Neutrophil (primary cell): ENCODE data around the gene ENDOD1.

Experiments used
- H3K27ac ChIP-seq: fragments of 200-600 bp; sonication (generic); 2 replicates; pipeline ENCODE4 v1.5.1; 2016; ENCODE audit warnings: mild to moderate bottlenecking, moderate library complexity
- H3K27me3 ChIP-seq: fragments of 200-600 bp; sonication (generic); 2 replicates; pipeline ENCODE4 v1.6.0; 2016; ENCODE audit warnings: mild to moderate bottlenecking
- H3K36me3 ChIP-seq: fragments of 200-600 bp; sonication (generic); 2 replicates; pipeline ENCODE4 v1.5.1; 2017
- H3K4me1 ChIP-seq, 2 experiments: fragments of 200-600 bp in 1 of 2; sonication (generic) in 1 of 2; 1 replicate in 1 of 2; 2 replicates in 1 of 2; pipeline versions ENCODE4 v1.5.1 to v1.6.1; 2013 to 2016; ENCODE audit warnings: low read depth in 1 of 2, low read length in 1 of 2, mild to moderate bottlenecking in 1 of 2, moderate library complexity in 1 of 2; ENCODE audit not compliant: control insufficient read depth in 1 of 2, insufficient read depth in 1 of 2
- H3K4me3 ChIP-seq, 2 experiments: fragments of 200-600 bp in 1 of 2; sonication (generic) in 1 of 2; 1 replicate in 1 of 2; 2 replicates in 1 of 2; pipeline ENCODE4 v1.5.1; 2013 to 2016; ENCODE audit warnings: low read depth in 1 of 2, low read length in 1 of 2, mild to moderate bottlenecking in 1 of 2, moderate library complexity in 1 of 2
- H3K9me3 ChIP-seq: fragments of 200-600 bp; sonication (generic); 2 replicates; pipeline ENCODE4 v1.5.1; 2016
- TF ChIP-seq, protein P1 (sequence below): fragments of 200-600 bp; sonication (generic); IDR thresholded peaks from 2 replicates; pipeline ENCODE4 v1.5.1; 2016; ENCODE audit warnings: antibody characterized with exemption

The ENDOD1 gene

DNA sequence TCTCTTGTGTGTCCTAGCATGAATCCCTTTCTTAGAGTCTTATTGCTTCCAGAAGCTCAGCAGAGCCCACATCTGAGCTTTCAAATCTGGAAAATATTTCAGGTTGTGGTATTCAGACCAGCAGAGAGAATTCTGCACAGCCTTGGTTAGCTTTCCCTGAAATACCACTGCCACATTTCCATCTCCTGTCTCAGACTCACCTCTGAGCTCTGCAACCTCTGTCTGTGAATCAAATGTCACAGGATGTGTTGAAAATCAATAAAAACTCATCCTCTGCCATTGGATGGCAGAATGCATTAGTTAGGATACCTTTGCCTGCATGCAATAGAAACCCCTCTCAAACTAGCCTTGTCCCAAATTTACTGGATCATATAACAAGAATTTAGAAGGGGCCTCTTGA, 47.7 kb downstream of the ENDOD1 start:
- TF ChIP-seq, protein P1, sequence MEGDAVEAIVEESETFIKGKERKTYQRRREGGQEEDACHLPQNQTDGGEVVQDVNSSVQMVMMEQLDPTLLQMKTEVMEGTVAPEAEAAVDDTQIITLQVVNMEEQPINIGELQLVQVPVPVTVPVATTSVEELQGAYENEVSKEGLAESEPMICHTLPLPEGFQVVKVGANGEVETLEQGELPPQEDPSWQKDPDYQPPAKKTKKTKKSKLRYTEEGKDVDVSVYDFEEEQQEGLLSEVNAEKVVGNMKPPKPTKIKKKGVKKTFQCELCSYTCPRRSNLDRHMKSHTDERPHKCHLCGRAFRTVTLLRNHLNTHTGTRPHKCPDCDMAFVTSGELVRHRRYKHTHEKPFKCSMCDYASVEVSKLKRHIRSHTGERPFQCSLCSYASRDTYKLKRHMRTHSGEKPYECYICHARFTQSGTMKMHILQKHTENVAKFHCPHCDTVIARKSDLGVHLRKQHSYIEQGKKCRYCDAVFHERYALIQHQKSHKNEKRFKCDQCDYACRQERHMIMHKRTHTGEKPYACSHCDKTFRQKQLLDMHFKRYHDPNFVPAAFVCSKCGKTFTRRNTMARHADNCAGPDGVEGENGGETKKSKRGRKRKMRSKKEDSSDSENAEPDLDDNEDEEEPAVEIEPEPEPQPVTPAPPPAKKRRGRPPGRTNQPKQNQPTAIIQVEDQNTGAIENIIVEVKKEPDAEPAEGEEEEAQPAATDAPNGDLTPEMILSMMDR = no peak
- no peak overlapping the region for H3K4me3 ChIP-seq

DNA sequence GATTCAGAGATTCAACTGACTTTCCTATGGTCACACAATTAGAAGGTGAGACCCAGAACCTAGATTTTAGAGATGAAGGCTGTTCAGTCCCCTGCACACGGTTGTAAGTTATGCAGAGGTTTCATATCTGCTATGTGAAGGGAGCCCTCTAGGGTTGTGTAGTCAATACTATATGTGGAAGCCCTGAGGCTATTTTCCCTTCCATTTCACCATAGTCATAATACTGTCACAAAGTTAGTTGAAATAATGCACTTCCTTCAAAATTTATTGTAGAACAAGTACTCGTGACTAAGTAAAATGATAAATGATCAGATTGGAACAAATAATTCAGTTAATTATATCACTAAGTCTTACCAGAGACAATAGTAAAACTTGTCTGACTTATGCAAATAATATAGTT, 48.8 kb downstream of the ENDOD1 start:
- H3K36me3 ChIP-seq = no peaks in the 10 kb centered on the region
- TF ChIP-seq, protein P1 = no peak
- no peaks in the 10 kb centered on the region for H3K4me1 ChIP-seq
- peaks cover 30% of the 10 kb centered on the region for H3K27me3 ChIP-seq
- H3K27ac ChIP-seq = no peak overlapping the region
- no peaks in the 10 kb centered on the region for H3K9me3 ChIP-seq
- H3K4me3 ChIP-seq = no peak overlapping the region

More for the DNA sequence above, 47.7 kb downstream of the ENDOD1 start:
- Histone ChIP-seq H3K27me3 (peaks cover 29% of the 10 kb centered on the region), H3K4me1 (no peaks in the 10 kb centered on the region), H3K36me3 (no peaks in the 10 kb centered on the region), H3K27ac (no peak overlapping the region), H3K9me3 (no peaks in the 10 kb centered on the region)

DNA sequence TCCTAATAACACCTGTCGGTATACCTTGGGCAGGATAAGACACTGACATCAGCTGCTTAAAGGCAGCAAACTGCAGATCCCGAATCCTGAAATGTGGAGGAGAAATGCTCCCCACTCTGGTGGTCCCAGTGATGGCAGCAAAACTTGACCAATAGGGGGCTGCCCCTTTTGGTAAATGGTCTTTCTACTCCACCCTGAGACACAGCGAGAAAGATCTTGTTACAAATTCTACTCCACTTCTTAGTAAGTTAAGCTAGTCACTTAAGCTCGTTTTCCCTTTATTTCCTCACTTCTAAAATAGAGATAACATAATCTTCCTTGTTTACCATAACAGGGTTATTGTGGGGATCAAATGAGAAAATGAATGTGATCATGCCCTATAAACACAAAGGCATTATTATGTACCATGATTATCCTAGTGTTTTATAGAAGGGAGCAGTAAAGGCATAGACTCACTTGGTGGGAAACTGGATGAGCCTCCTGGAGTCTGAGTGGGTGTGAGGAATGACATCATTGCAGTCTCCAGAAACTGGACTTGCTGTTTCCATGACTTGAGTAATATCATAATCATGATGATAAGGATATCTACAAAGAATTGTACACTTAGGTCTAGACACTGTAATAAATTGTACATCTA, 50.9 kb downstream of the ENDOD1 start:
- no peaks in the 10 kb centered on the region for H3K4me1 ChIP-seq
- H3K4me3 ChIP-seq = no peak overlapping the region
- H3K9me3 ChIP-seq = no peaks in the 10 kb centered on the region
- no peaks in the 10 kb centered on the region for H3K36me3 ChIP-seq
- TF ChIP-seq, protein P1 = no peak
- no peak overlapping the region for H3K27ac ChIP-seq
- peaks cover 42% of the 10 kb centered on the region for H3K27me3 ChIP-seq

DNA sequence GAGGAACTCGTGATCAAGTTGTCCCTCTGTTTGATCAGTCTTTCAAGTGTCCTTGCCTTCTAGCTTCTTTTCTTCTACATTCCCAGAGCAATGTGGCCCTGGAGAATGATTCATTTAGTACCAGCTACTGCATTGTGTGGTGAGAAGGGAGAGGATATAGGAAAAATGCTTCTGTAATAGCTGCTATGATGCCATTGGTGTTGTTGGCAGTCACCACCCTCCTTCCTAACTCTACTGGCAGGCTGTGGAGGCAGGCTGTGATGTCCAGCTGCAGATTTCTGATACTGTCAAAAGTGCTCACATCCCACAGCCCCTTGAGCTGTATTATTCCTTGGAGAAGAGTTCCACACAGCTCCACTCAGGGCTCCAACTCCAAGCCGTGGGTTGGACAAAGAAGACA, 52.8 kb downstream of the ENDOD1 start:
- H3K27ac ChIP-seq = no peak overlapping the region
- H3K4me3 ChIP-seq = no peak overlapping the region
- H3K36me3 ChIP-seq = no peaks in the 10 kb centered on the region
- H3K4me1 ChIP-seq = no peaks in the 10 kb centered on the region
- no peaks in the 10 kb centered on the region for H3K9me3 ChIP-seq
- peaks cover 50% of the 10 kb centered on the region for H3K27me3 ChIP-seq
- TF ChIP-seq, protein P1 = no peak

DNA sequence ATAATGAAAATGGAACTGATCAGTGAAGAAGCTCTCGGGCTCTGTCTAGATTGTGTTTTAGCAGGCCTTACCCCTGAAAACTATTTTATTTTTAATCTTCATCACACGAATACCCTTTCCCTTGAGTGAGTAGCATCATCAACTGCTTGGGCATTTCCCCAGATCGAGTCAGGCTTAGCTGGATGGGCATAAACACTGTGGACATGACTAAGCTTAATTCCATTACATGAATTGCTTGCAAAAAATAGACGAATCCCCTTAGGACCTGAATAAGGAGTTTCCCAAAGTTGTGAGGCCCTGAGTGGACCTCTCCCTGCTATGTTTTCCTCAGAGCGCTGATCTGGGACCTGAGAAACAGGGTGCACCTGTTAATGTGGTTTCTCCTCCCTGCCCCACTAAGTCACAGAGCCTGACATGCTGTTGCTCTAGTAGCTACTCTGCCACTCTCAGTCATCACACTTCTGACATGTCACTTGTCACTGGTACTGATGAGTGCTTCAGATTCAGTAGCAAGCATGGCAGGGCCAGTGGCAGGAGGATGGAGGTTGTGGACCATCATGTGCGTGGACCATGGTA, 53.5 kb downstream of the ENDOD1 start:
- no peak overlapping the region for H3K4me3 ChIP-seq
- no peaks in the 10 kb centered on the region for H3K36me3 ChIP-seq
- H3K9me3 ChIP-seq = no peaks in the 10 kb centered on the region
- peaks cover 57% of the 10 kb centered on the region for H3K27me3 ChIP-seq
- H3K27ac ChIP-seq = no peak overlapping the region
- no peaks in the 10 kb centered on the region for H3K4me1 ChIP-seq
- TF ChIP-seq, protein P1 = no peak
